ENCODE measurements around the gene SDCBP2.

GRCh38 chr20:1283522-1284510, 45.1 kb downstream of the SDCBP2 start:
- TF ChIP-seq EZH2 (IDR thresholded peaks at IDR 0.05; ENCODE audit: insufficient read depth, poor library complexity, severe bottlenecking), result no peak
- TF ChIP-seq EZH2phosphoT487 (IDR thresholded peaks at IDR 0.05; ENCODE audit: insufficient read depth, low read depth), result no peak

Data from GM23248 (cell line).